CD4-positive, alpha-beta T cell treated with Interleukin-15 for 4 hours (primary cell): Measurements from ENCODE around the gene NCCRP1.

ENCODE experiments used
- DNase-seq: peaks from one replicate; pipeline ENCODE4 v3.0.0-alpha.2; 2020; ENCODE audit warnings: low spot score

Gene NCCRP1

DNA sequence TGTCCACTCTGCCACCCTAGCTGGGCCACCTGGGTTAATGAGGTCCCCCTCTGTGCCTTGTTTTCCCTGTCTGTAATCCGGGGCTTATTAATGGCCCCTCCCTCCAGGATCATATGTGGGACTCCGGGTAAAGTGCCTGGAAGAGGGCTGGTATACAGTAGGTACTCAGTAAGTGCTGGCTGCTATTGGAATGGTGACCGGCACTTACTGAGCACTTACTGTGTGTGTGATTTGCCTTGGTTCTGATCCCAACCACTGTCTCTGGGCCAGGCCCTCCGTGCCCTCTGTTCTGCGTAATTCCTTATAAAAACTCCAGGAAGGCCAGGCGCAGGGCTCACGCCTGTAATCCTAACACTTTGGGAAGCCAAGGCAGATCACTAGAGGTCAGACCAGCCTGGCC, 30.9 kb upstream of the NCCRP1 start:
- no peak for DNase-seq

DNA sequence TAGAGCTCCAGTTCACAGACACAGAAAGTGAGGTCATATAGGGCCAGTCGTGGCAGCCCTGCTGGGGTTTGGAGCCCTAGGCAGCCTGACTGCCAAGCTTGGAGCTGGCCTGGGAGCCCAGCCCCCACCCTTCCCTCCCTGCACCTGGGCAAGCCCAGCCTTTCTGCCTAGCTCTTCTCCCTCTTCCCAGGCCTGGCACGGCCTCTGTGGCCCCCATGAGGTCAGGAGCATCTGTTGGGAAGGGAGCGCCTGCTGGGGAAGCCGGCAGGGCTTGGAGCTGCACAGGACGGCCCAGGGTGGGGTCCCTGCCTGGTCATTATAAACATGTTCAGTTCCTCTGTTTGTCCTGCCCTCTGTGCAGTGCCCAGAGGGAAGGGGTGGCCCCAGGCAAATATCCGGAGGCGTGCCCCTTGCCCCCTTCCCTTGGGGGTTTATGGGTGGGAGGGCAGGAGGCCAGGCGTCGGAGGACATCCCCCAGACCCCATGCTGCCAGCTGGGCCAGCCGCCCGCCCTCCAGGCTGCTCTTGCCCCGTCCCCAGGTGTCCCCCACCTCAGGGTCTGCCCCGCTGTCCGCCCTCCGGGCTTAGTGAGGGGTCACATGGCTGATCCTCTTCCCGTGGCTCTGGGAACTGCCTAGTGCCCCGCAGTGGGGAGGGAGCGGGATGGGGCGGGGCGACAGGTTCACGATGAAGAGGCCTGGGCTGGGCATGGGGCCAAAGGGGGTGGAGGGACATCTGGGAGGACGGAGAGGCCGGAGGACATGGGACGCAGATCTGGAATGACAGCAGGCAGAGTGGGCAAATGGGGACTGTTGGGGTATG, 30.0 kb upstream of the NCCRP1 start:
- DNase-seq, result no peak

- DNase-seq, result no peak
These were observed 29.1 kb upstream of the NCCRP1 start for GRCh38 chr19:39167461-39168257.

GRCh38 chr19:39168258-39169142, 28.3 kb upstream of the NCCRP1 start:
- DNase-seq, result no peak

DNA sequence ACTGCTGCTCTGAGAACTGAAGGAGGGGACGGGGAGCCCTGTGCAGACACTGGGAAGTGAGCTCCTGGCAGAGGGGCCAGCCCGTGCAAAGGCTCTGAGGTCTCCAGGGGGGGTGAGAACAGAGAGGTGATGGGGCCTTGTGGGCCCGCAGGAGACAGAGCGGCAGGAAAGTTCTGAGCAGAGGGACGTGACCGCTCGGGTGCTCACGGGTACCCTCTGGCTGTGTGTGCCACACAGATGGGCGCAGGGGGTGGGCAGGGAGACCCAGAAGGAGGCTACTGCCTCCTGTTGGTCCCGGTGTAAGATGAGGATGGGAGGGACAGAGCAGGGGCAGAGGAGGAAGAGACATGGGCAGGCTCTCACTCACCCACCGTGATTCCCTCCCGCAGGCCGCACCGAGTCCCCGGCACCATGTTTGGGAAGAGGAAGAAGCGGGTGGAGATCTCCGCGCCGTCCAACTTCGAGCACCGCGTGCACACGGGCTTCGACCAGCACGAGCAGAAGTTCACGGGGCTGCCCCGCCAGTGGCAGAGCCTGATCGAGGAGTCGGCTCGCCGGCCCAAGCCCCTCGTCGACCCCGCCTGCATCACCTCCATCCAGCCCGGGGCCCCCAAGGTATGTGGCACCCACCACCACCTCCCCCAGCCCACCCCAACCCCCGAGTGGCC, 27.5 kb upstream of the NCCRP1 start:
- DNase-seq, result no peak

GRCh38 chr19:39170386-39171231, 26.2 kb upstream of the NCCRP1 start:
- DNase-seq, result no peak

DNA sequence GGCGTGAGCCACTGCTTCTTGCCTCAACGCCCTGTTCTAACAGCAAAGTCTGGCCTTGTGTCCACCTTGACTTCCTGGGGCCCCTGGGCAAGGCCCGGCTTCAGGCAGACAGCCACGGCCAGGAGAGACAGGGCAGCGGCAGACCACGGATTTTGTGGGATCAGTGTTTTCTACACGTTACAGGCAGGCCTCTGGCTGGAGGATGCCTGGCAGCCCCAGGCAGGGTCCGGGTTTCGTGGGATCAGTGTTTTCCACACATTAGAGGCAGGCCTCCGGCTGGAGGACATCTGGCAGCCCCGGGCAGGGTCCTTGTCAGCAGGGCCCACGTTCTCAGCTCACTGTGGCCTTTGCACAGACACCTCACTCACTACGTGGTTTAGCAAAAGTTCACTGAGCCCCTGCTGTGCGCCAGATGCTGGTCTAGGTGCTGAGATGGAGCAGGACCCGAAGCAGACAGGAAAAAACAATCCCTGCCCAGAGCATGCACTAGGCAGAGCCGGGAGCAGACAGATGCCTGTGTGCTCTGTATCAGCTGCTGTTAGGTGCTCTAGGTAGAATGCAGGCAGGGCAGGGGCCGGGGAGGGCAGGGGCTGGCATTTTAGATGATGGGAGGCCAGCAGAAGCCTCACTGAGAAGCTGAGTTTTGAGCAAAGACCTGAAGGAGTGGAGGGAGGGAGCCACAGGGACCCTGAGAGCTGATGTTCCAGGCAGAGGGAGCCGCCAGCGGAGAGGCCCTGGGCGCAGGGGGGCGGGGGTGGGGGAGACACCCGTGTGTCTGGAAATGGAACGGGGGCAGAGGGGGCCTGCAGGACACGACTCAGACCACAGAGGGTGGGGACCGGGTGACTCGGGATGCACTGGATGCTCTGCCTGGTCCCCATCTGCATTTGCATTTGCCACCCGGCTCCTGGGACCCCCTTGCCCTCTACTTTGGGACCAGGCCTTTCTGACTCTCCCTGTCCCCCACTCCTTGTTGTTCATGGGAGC, 25.0 kb upstream of the NCCRP1 start:
- DNase-seq, result no peak

DNA sequence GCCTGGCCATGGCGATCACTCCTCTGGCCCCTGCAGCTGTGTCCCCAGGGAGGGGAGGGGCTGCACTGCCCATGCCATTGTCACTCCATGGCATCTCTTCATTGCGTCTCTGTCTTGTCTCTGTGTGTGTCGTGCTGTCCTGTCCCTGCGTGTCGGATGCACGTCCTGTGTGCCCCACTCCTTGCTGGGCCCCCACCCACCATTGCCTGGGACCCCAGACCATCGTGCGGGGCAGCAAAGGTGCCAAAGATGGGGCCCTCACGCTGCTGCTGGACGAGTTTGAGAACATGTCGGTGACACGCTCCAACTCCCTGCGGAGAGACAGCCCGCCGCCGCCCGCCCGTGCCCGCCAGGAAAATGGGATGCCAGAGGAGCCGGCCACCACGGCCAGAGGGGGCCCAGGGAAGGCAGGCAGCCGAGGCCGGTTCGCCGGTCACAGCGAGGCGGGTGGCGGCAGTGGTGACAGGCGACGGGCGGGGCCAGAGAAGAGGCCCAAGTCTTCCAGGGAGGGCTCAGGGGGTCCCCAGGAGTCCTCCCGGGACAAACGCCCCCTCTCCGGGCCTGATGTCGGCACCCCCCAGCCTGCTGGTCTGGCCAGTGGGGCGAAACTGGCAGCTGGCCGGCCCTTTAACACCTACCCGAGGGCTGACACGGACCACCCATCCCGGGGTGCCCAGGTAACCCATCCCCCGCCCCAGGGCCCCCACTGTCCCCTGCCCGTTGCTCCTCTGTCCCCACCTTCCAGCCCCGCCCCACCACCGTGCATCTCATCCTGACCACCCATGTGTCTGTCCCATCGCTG, 23.9 kb upstream of the NCCRP1 start:
- no peak for DNase-seq

- no peak for DNase-seq
These were observed 23.2 kb upstream of the NCCRP1 start for GRCh38 chr19:39173502-39173991.

DNA sequence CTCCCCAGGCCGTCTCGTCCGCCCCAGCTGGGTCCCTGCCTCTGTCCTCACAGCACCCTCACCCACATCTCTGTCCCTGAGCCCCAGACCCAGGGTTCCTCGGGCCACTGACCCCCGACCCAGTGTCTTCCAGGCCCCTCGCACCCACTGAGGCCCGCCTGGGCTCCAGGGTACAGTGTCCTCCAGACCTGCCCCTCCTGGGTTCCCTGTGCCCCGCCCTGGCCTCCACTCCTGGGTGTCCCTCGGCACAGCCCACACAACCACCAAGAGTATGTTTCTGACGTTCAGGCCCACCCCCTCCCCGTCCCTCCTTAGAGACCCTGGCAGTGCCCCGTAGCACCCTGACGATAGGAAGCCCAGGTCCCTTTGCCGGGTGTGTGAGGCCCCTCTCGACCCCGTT, 22.6 kb upstream of the NCCRP1 start:
- DNase-seq, result no peak

DNA sequence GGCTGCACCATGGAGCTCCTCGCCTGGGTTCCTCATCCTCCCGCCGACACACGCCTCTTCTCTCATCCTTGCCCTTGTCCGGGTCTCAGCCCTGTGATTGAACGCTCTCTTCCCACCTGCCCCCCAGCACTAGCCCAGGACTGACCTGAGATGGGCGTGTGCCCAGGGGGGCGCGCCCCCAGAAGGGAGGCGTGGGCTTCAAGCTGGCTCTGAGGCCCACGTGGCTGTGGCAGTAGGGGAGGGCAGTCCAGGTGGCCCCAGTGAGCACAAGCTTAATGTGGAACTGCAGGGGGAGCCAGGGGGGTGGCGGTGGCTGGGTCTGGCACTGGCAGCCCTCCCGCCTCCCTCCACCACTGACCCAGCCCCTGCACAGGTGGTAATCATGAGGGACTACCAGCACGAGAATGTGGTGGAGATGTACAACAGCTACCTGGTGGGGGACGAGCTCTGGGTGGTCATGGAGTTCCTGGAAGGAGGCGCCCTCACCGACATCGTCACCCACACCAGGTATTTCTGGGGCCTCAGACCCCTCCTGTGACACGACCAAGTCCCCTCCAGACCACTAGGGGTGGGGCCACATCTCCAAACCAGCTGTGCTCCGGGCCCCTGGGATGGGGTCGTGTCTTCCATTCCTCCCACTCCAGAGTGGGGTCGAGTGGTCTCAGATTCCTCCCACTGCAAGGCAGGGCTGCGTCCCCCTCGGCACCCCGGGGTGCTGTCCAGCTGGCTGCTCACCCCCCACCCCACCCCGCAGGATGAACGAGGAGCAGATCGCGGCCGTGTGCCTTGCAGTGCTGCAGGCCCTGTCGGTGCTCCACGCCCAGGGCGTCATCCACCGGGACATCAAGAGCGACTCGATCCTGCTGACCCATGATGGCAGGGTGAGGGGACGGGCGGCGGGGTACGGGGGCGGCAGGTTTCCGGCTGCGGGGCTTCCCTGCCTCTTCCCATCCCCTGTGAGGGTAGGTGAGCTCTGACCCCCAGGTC, 21.9 kb upstream of the NCCRP1 start:
- no peak for DNase-seq

DNA sequence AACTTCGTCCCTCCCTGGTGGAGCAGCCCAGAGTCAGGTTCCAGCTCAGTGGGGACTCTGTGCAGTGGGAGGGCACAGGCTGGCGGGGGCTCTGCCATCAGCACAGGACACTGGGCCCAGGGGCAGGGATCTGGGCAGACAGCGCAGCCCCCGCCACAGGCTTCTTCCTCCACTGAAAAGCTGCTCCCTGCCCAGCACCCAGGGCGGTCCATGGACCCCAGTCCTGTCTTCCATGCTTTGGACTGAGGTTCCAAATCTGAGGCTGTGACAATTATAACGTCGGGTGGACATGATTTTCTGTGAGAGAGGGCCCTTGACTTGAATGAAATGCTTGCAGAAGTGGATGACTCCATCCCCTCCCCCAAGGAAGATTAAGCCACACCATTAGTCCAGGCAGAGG, 21.2 kb upstream of the NCCRP1 start:
- DNase-seq, result no peak

GRCh38 chr19:39177110-39177699, 19.6 kb upstream of the NCCRP1 start:
- no peak for DNase-seq

- no peak for DNase-seq
These were observed 19.0 kb upstream of the NCCRP1 start for GRCh38 chr19:39177736-39178135.

GRCh38 chr19:39178296-39179006, 18.3 kb upstream of the NCCRP1 start:
- DNase-seq, result no peak

DNA sequence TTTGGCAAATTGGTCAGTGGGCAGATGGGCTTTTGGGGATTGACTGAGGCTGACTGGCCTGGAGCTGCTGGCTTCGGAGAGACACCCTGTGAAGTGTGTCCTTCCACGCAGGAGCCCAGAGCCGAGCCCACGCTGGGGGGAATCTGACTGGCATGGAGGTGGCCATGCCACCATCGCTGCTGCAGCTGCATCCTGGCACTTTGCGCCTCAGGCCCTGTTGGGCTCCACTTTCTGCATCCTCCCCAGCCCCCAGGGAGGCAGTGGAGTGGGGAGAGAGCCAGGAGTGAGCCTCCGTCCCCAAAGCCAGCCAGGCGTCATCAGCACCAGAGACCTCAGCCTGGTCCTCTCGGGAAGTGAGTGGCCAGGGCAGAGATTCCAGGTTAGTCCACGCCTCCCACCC, 17.0 kb upstream of the NCCRP1 start:
- no peak for DNase-seq
